Measurements from ENCODE around the gene CHERP. TPM values are rescaled to one million over a fixed set of nuclear protein-coding genes. Genes with fewer than 3 reads are reported as not detected.
A peak's percentile ranks its signal among the peaks of the same experiment; 100 is the strongest.

Gene CHERP
- total RNA-seq, 6 donors from 2014 or later = 10.8 to 38.6 (median 22.0) TPM

- peak in 1 of 2 donors; percentile 44 for ATAC-seq (ENCODE audit: low FRiP score in 2 of 2)
- Histone ChIP-seq H3K36me3 (peaks cover 5 to 23% (median 18%) of the 10 kb centered on the region in 4 donors), H3K27me3 (no peaks in the 10 kb centered on the region), H3K9me3 (no peaks in the 10 kb centered on the region), H3K4me1 (peaks cover 42 to 78% (median 49%) of the 10 kb centered on the region in 4 donors), H3K27ac (peak overlapping the region in 3 of 4 donors; percentile 7 to 24 (median 23)), H3K4me3 (no peak overlapping the region)
- no peak for TF ChIP-seq EP300 (IDR thresholded peaks at IDR 0.05)
- no peak for TF ChIP-seq CTCF (IDR thresholded peaks at IDR 0.05)
- TF ChIP-seq POLR2A (IDR thresholded peaks at IDR 0.05) = no peak
- no peak for TF ChIP-seq POLR2AphosphoS5 (IDR thresholded peaks at IDR 0.05)
- DNase-seq = no peak
- WGBS, 2 donors = 87 to 100% methylated on average over 3 to 6 of the region's 6 CpGs
These were observed 39.7 kb upstream of the CHERP start for GRCh38 chr19:16581971-16582343.

- H3K27ac ChIP-seq = peak overlapping the region in 3 of 4 donors; percentile 7 to 28 (median 23)
- ATAC-seq (ENCODE audit: low FRiP score in 2 of 2) (peak in 1 of 2 donors; percentile 10), DNase-seq (no peak)
- WGBS, 2 donors = 86 to 93% methylated on average over 10 to 11 of the region's 12 CpGs
- H3K4me1 ChIP-seq = peaks cover 36 to 72% (median 43%) of the 10 kb centered on the region in 4 donors
- peaks cover 11 to 29% (median 24%) of the 10 kb centered on the region in 4 donors for H3K36me3 ChIP-seq
- TF ChIP-seq EP300 (IDR thresholded peaks at IDR 0.05) (no peak), POLR2AphosphoS5 (IDR thresholded peaks at IDR 0.05) (no peak), POLR2A (IDR thresholded peaks at IDR 0.05) (no peak), CTCF (IDR thresholded peaks at IDR 0.05) (no peak)
- H3K9me3 ChIP-seq = no peaks in the 10 kb centered on the region
- no peak overlapping the region for H3K4me3 ChIP-seq
- H3K27me3 ChIP-seq = no peaks in the 10 kb centered on the region
These were observed 39.1 kb upstream of the CHERP start for GRCh38 chr19:16581145-16581970.

GRCh38 chr19:16579381-16579780, 37.1 kb upstream of the CHERP start:
- peaks cover 18 to 43% (median 35%) of the 10 kb centered on the region in 4 donors for H3K36me3 ChIP-seq
- no peak overlapping the region for H3K27ac ChIP-seq
- H3K4me1 ChIP-seq = peaks cover 20 to 60% (median 28%) of the 10 kb centered on the region in 4 donors
- DNase-seq (no peak), ATAC-seq (ENCODE audit: low FRiP score in 2 of 2) (no peak)
- WGBS, 2 donors = 66 to 77% methylated on average over 4 of the region's 4 CpGs
- H3K9me3 ChIP-seq = no peaks in the 10 kb centered on the region
- no peak for TF ChIP-seq CTCF (IDR thresholded peaks at IDR 0.05)
- TF ChIP-seq EP300 (IDR thresholded peaks at IDR 0.05) = no peak
- TF ChIP-seq POLR2A (IDR thresholded peaks at IDR 0.05) = no peak
- no peak for TF ChIP-seq POLR2AphosphoS5 (IDR thresholded peaks at IDR 0.05)
- no peak overlapping the region for H3K4me3 ChIP-seq
- H3K27me3 ChIP-seq = no peaks in the 10 kb centered on the region

- H3K9me3 ChIP-seq = no peaks in the 10 kb centered on the region
- peaks cover 18 to 60% (median 27%) of the 10 kb centered on the region in 4 donors for H3K4me1 ChIP-seq
- no peak overlapping the region for H3K4me3 ChIP-seq
- DNase-seq = no peak
- TF ChIP-seq EP300 (IDR thresholded peaks at IDR 0.05) (no peak), POLR2AphosphoS5 (IDR thresholded peaks at IDR 0.05) (no peak), POLR2A (IDR thresholded peaks at IDR 0.05) (no peak), CTCF (IDR thresholded peaks at IDR 0.05) (no peak)
- H3K27ac ChIP-seq = no peak overlapping the region
- no peaks in the 10 kb centered on the region for H3K27me3 ChIP-seq
- ATAC-seq (ENCODE audit: low FRiP score in 2 of 2) = no peak
- 85 to 100% methylated on average over 11 to 17 of the region's 17 CpGs for WGBS, 2 donors
- peaks cover 18 to 43% (median 35%) of the 10 kb centered on the region in 4 donors for H3K36me3 ChIP-seq
These were observed 35.3 kb upstream of the CHERP start for GRCh38 chr19:16577531-16577985.

Data from upper lobe of left lung (tissue), 6 donors.